Erythroblast (primary cell): ENCODE measurements around the gene GPC4.

Experiments
- GATA1 ChIP-seq: IDR thresholded peaks from 2 replicates; pipeline ENCODE4 v1.6.1; 2011; ENCODE audit warnings: low read depth, mild to moderate bottlenecking, control low read depth, low read length, moderate library complexity
- POLR2A ChIP-seq: IDR thresholded peaks from 2 replicates; pipeline ENCODE4 v1.6.1; 2011; ENCODE audit warnings: mild to moderate bottlenecking, low read length

GRCh38 chrX:133375615-133376340 is 39.5 kb downstream of the GPC4 start:
- no peak for TF ChIP-seq POLR2A
- TF ChIP-seq GATA1 = no peak
